ENCODE measurements around the gene USP3. TPM values are rescaled to one million over a fixed set of nuclear protein-coding genes. Genes with fewer than 3 reads are reported as not detected.
"Not testable (repeated sequence)": the region's sequence is repeated elsewhere in the genome, so short reads cannot be mapped to it uniquely, and the experiment has no call there.

USP3 gene
- total RNA-seq, 4 donors from 2014 or later = 40.1 to 46.5 (median 41.3) TPM

GRCh38 chr15:63519041-63519440 is 14.6 kb downstream of the USP3 start:
- Histone ChIP-seq H3K9me3 (no peaks in the 10 kb centered on the region), H3K27me3 (no peaks in the 10 kb centered on the region), H3K27ac (replicated peaks in 1 of 4) (no peak overlapping the region), H3K4me3 (no peak overlapping the region), H3K4me1 (peaks cover 75 to 97% (median 92%) of the 10 kb centered on the region in 4 donors), H3K36me3 (no peaks in the 10 kb centered on the region)
- 96% methylated on average over 4 of the region's 4 CpGs for WGBS
- DNase-seq (ENCODE audit: extremely low spot score) = no peak
- intact Hi-C loops (cut with DNase I) = no loop called here
- TF ChIP-seq POLR2AphosphoS5 (IDR thresholded peaks at IDR 0.05) (no peak), EP300 (IDR thresholded peaks at IDR 0.05) (no peak), POLR2A (IDR thresholded peaks at IDR 0.05; ENCODE audit: low read depth) (no peak)
- TF ChIP-seq, protein P1, sequence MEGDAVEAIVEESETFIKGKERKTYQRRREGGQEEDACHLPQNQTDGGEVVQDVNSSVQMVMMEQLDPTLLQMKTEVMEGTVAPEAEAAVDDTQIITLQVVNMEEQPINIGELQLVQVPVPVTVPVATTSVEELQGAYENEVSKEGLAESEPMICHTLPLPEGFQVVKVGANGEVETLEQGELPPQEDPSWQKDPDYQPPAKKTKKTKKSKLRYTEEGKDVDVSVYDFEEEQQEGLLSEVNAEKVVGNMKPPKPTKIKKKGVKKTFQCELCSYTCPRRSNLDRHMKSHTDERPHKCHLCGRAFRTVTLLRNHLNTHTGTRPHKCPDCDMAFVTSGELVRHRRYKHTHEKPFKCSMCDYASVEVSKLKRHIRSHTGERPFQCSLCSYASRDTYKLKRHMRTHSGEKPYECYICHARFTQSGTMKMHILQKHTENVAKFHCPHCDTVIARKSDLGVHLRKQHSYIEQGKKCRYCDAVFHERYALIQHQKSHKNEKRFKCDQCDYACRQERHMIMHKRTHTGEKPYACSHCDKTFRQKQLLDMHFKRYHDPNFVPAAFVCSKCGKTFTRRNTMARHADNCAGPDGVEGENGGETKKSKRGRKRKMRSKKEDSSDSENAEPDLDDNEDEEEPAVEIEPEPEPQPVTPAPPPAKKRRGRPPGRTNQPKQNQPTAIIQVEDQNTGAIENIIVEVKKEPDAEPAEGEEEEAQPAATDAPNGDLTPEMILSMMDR (IDR thresholded peaks at IDR 0.05) = no peak

DNA sequence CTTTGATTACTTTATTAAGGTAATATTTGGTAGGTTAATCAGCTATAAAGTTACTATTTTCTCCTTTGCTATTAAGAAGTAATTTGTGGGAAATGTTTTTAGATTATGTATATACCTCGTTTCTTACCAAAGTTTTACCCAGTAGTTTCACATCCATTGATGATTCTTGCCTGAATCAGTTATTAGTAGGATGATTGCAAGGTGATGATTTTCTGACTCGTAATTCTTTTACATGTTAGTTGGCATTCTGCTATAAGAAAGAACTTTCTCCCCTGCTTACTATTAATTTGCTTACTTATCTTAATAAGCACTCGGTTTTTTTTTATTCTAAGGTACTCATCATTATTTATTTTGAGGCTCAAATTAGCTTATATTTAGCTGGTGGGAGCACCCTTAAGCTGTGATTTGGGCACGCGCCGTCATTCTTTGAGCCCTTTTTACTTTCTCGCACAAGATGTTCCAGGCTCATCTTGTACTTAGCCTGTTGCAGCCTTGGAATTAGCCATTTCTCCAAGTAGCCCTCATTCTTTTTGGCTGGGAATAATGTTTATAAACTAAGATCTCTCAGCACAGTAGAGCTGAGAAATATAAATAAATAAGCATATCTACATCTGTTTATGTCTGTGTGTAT is 15.3 kb downstream of the USP3 start:
- Histone ChIP-seq H3K9me3 (no peaks in the 10 kb centered on the region), H3K27me3 (no peaks in the 10 kb centered on the region), H3K36me3 (no peaks in the 10 kb centered on the region), H3K4me3 (no peak overlapping the region), H3K27ac (replicated peaks in 1 of 4) (no peak overlapping the region), H3K4me1 (peaks cover 77 to 96% (median 92%) of the 10 kb centered on the region in 4 donors)
- intact Hi-C loops (cut with DNase I) = no loop called here
- DNase-seq (ENCODE audit: extremely low spot score) = no peak
- TF ChIP-seq, protein P1 (IDR thresholded peaks at IDR 0.05) = no peak
- TF ChIP-seq POLR2A (IDR thresholded peaks at IDR 0.05; ENCODE audit: low read depth) (no peak), EP300 (IDR thresholded peaks at IDR 0.05) (no peak), POLR2AphosphoS5 (IDR thresholded peaks at IDR 0.05) (no peak)
- WGBS = 92% methylated on average over 7 of the region's 7 CpGs

GRCh38 chr15:63520462-63520861 is 16.1 kb downstream of the USP3 start:
- WGBS = 100% methylated on average over 7 of the region's 7 CpGs
- H3K27ac ChIP-seq (replicated peaks in 1 of 4); DNase-seq (ENCODE audit: extremely low spot score); H3K4me3 ChIP-seq; H3K9me3 ChIP-seq; intact Hi-C loops (cut with DNase I); H3K27me3 ChIP-seq; H3K36me3 ChIP-seq: not testable (repeated sequence)
- H3K4me1 ChIP-seq = peaks cover 71 to 95% (median 92%) of the 10 kb centered on the region in 4 donors

GRCh38 chr15:63522225-63522578 is 17.8 kb downstream of the USP3 start:
- intact Hi-C loops (cut with DNase I) = no loop called here
- no peaks in the 10 kb centered on the region for H3K9me3 ChIP-seq
- no peak overlapping the region for H3K4me3 ChIP-seq
- TF ChIP-seq POLR2A (IDR thresholded peaks at IDR 0.05; ENCODE audit: low read depth) = no peak
- TF ChIP-seq, protein P1 (IDR thresholded peaks at IDR 0.05) = no peak
- no peak for TF ChIP-seq POLR2AphosphoS5 (IDR thresholded peaks at IDR 0.05)
- no peak for TF ChIP-seq EP300 (IDR thresholded peaks at IDR 0.05)
- DNase-seq (ENCODE audit: extremely low spot score) = no peak
- H3K36me3 ChIP-seq = no peaks in the 10 kb centered on the region
- H3K27me3 ChIP-seq = no peaks in the 10 kb centered on the region
- 93% methylated on average over 3 of the region's 3 CpGs for WGBS
- peak overlapping the region in 1 of 4 donors; percentile 36 for H3K27ac ChIP-seq (replicated peaks in 1 of 4)
- H3K4me1 ChIP-seq = peaks cover 54 to 93% (median 81%) of the 10 kb centered on the region in 4 donors

GRCh38 chr15:63523306-63523990 is 19.1 kb downstream of the USP3 start:
- Histone ChIP-seq H3K4me1 (peaks cover 44 to 92% (median 75%) of the 10 kb centered on the region in 4 donors), H3K9me3 (no peaks in the 10 kb centered on the region), H3K27me3 (no peaks in the 10 kb centered on the region), H3K4me3 (peak overlapping the region in 1 of 4 donors; percentile 3), H3K36me3 (no peaks in the 10 kb centered on the region), H3K27ac (replicated peaks in 1 of 4) (peak overlapping the region in 2 of 4 donors; percentile 9 to 50)
- WGBS = 44% methylated on average over 4 of the region's 4 CpGs
- no peak for DNase-seq (ENCODE audit: extremely low spot score)
- TF ChIP-seq POLR2A (IDR thresholded peaks at IDR 0.05; ENCODE audit: low read depth) (no peak), EP300 (IDR thresholded peaks at IDR 0.05) (no peak), POLR2AphosphoS5 (IDR thresholded peaks at IDR 0.05) (no peak)
- TF ChIP-seq, protein P1 (IDR thresholded peaks at IDR 0.05) = no peak
- intact Hi-C loops (cut with DNase I) = no loop called here

Measured in esophagus muscularis mucosa (tissue), 4 donors.